ENCODE data around the gene CYP20A1.
"Not testable (repeated sequence)": the region's sequence is repeated elsewhere in the genome, so short reads cannot be mapped to it uniquely, and the experiment has no call there.

CYP20A1 gene
- long read RNA-seq, transcript CYP20A1-201 (13 exons, 1,949 nt) = major isoform, 14 of 30 reads
- long read RNA-seq, partial matches to known transcripts = 0 of 30 reads
- long read RNA-seq, other reads (novel, unspliced or antisense) = 11 of 30 reads

- Histone ChIP-seq H3K27me3 (ENCODE audit: insufficient read depth, poor library complexity, severe bottlenecking) (no peaks in the 10 kb centered on the region), H3K4me3 (replicated peaks; ENCODE audit: insufficient read depth, low read length) (peak within 1 kb of the TSS; percentile 58), H3K27ac (replicated peaks) (peak within 1 kb of the TSS; percentile 90)
- DNase-seq (ENCODE audit: low read depth in 1 of 2, low spot score in 1 of 2) = peak; percentile 78 to 96
- TF ChIP-seq, protein P1, sequence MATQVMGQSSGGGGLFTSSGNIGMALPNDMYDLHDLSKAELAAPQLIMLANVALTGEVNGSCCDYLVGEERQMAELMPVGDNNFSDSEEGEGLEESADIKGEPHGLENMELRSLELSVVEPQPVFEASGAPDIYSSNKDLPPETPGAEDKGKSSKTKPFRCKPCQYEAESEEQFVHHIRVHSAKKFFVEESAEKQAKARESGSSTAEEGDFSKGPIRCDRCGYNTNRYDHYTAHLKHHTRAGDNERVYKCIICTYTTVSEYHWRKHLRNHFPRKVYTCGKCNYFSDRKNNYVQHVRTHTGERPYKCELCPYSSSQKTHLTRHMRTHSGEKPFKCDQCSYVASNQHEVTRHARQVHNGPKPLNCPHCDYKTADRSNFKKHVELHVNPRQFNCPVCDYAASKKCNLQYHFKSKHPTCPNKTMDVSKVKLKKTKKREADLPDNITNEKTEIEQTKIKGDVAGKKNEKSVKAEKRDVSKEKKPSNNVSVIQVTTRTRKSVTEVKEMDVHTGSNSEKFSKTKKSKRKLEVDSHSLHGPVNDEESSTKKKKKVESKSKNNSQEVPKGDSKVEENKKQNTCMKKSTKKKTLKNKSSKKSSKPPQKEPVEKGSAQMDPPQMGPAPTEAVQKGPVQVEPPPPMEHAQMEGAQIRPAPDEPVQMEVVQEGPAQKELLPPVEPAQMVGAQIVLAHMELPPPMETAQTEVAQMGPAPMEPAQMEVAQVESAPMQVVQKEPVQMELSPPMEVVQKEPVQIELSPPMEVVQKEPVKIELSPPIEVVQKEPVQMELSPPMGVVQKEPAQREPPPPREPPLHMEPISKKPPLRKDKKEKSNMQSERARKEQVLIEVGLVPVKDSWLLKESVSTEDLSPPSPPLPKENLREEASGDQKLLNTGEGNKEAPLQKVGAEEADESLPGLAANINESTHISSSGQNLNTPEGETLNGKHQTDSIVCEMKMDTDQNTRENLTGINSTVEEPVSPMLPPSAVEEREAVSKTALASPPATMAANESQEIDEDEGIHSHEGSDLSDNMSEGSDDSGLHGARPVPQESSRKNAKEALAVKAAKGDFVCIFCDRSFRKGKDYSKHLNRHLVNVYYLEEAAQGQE (IDR thresholded peaks at IDR 0.05; ENCODE audit: insufficient replicate concordance, low read depth) = peak; percentile 38
- TF ChIP-seq SPI1 (IDR thresholded peaks at IDR 0.05; ENCODE audit: borderline replicate concordance, low read depth) (no peak), CTCF (IDR thresholded peaks at IDR 0.05; ENCODE audit: insufficient read depth, low read length) (no peak), POLR2AphosphoS5 (IDR thresholded peaks at IDR 0.05; ENCODE audit: low read depth) (peak; percentile 87)
Measured at GRCh38 chr2:203238704-203239526, at the start of gene CYP20A1. CYP20A1 (plus strand) TSS chr2:203239018; CDS start chr2:203239063, 45 bp downstream.

DNA sequence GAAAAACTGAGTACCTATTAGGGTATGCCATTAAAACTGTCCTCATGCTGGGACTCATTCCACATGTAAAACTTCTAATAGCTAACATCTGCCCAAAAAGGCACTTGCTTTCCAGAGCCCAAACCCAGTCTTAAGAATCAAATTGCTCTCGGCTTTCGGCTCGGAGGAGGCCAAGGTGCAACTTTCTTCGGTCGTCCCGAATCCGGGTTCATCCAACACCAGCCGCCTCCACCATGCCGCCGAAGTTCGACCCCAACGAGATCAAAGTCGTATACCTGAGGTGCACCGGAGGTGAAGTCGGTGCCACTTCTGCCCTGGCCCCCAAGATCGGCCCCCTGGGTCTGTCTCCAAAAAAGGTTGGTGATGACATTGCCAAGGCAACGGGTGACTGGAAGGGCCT lies 48.3 kb upstream of the CYP20A1 start:
- DNase-seq (ENCODE audit: low read depth in 1 of 2, low spot score in 1 of 2); H3K27me3 ChIP-seq (ENCODE audit: insufficient read depth, poor library complexity, severe bottlenecking); H3K4me3 ChIP-seq (replicated peaks; ENCODE audit: insufficient read depth, low read length); H3K27ac ChIP-seq (replicated peaks): not testable (repeated sequence)

- H3K4me3 ChIP-seq (replicated peaks; ENCODE audit: insufficient read depth, low read length); H3K27me3 ChIP-seq (ENCODE audit: insufficient read depth, poor library complexity, severe bottlenecking); H3K27ac ChIP-seq (replicated peaks); DNase-seq (ENCODE audit: low read depth in 1 of 2, low spot score in 1 of 2): not testable (repeated sequence)
Measured at GRCh38 chr2:203191026-203191425, 47.8 kb upstream of the CYP20A1 start.

GRCh38 chr2:203191961-203192360 lies 46.9 kb upstream of the CYP20A1 start:
- no peak for DNase-seq (ENCODE audit: low read depth in 1 of 2, low spot score in 1 of 2)
- Histone ChIP-seq H3K4me3 (replicated peaks; ENCODE audit: insufficient read depth, low read length) (no peak overlapping the region), H3K27me3 (ENCODE audit: insufficient read depth, poor library complexity, severe bottlenecking) (no peaks in the 10 kb centered on the region), H3K27ac (replicated peaks) (no peak overlapping the region)
- TF ChIP-seq, protein P1 (IDR thresholded peaks at IDR 0.05; ENCODE audit: insufficient replicate concordance, low read depth) = no peak
- TF ChIP-seq GABPA (IDR thresholded peaks at IDR 0.05; ENCODE audit: low read depth) (no peak), POLR2AphosphoS5 (IDR thresholded peaks at IDR 0.05; ENCODE audit: low read depth) (no peak), SPI1 (IDR thresholded peaks at IDR 0.05; ENCODE audit: borderline replicate concordance, low read depth) (no peak), CTCF (IDR thresholded peaks at IDR 0.05; ENCODE audit: insufficient read depth, low read length) (no peak)

Data from HL-60 (cell line).